Hepatocyte (in vitro differentiated cells): ENCODE data around the gene THAP4. TPM values are rescaled to one million over a fixed set of nuclear protein-coding genes. Genes with fewer than 3 reads are reported as not detected.

ENCODE experiments used
- DNase-seq: peaks from one replicate; pipeline ENCODE4 v3.0.0-alpha.2; 2016; ENCODE audit warnings: low spot score
- H2AFZ ChIP-seq: fragments of 200-600 bp; sonication (generic); 2 replicates; pipeline ENCODE4 v1.6.0; 2016; ENCODE audit warnings: antibody characterized with exemption, mild to moderate bottlenecking
- H3K27ac ChIP-seq: fragments of 200-600 bp; sonication (generic); 2 replicates; pipeline ENCODE4 v1.5.1; 2016; ENCODE audit warnings: mild to moderate bottlenecking
- H3K27me3 ChIP-seq: fragments of 200-600 bp; sonication (generic); 2 replicates; pipeline ENCODE4 v1.6.1; 2016
- H3K36me3 ChIP-seq: fragments of 200-600 bp; sonication (generic); replicated peaks from 2 replicates; pipeline ENCODE4 v1.5.1; 2016; ENCODE audit warnings: low read depth; ENCODE audit not compliant: insufficient read depth
- H3K4me1 ChIP-seq: fragments of 200-600 bp; sonication (generic); 2 replicates; pipeline ENCODE4 v1.5.1; 2016; ENCODE audit warnings: mild to moderate bottlenecking, moderate library complexity; ENCODE audit not compliant: insufficient read depth
- H3K4me2 ChIP-seq: fragments of 200-600 bp; sonication (generic); 2 replicates; pipeline ENCODE4 v1.6.0; 2016
- H3K4me3 ChIP-seq: fragments of 200-600 bp; sonication (generic); 2 replicates; pipeline ENCODE4 v1.5.1; 2016; ENCODE audit warnings: mild to moderate bottlenecking
- H3K79me2 ChIP-seq: fragments of 200-600 bp; sonication (generic); 2 replicates; pipeline ENCODE4 v1.6.0; 2017; ENCODE audit warnings: mild to moderate bottlenecking
- H3K9me2 ChIP-seq: fragments of 200-600 bp; sonication (generic); replicated peaks from 2 replicates; pipeline ENCODE4 v1.6.0; 2017; ENCODE audit warnings: mild to moderate bottlenecking; ENCODE audit not compliant: insufficient read depth
- H3K9me3 ChIP-seq: fragments of 200-600 bp; sonication (generic); 2 replicates; pipeline ENCODE4 v1.5.1; 2016; ENCODE audit warnings: low read depth, mild to moderate bottlenecking
- H4K20me1 ChIP-seq: fragments of 200-600 bp; sonication (generic); 2 replicates; pipeline ENCODE4 v1.6.0; 2016; ENCODE audit warnings: mild to moderate bottlenecking; ENCODE audit not compliant: insufficient read depth, poor library complexity, severe bottlenecking
- EZH2 ChIP-seq: fragments of 200-600 bp; sonication (generic); IDR thresholded peaks from 2 replicates; pipeline ENCODE4 v1.6.1; 2016; ENCODE audit warnings: antibody characterized with exemption, mild to moderate bottlenecking, borderline replicate concordance
- EZH2phosphoT487 ChIP-seq: fragments of 200-600 bp; sonication (generic); IDR thresholded peaks from one replicate; pipeline ENCODE4 v1.6.1; 2018; ENCODE audit warnings: antibody characterized with exemption, mild to moderate bottlenecking, low read depth, moderate library complexity; ENCODE audit not compliant: unreplicated experiment, severe bottlenecking
- WGBS: methylation state at CpG from one replicate; pipeline ENCODE4 v1.1.6; 2016; ENCODE audit warnings: low lambda C conversion rate; ENCODE audit errors: missing lambda C conversion rate; 5-methylcytosine and 5-hydroxymethylcytosine counted together
- polyA plus RNA-seq: library from polyadenylated mRNA; unstranded; fragments of >200 nt; fragmentation: Nextera tagmentation; extraction: Ambion mirVana; gene quantifications from 2 replicates; pipeline ENCODE4 v1.2.1, GENCODE V29; 2016
- total RNA-seq: library from RNA; depleted of rRNA; stranded (reverse); fragments of >200 nt; gene quantifications from 2 replicates; pipeline ENCODE4 v1.2.3, GENCODE V29; 2014
- TF ChIP-seq, protein P1 (sequence below): fragments of 200-600 bp; sonication (generic); IDR thresholded peaks from 2 replicates; pipeline ENCODE4 v1.5.1; 2016; ENCODE audit warnings: antibody characterized with exemption, mild to moderate bottlenecking; ENCODE audit not compliant: poor library complexity

Gene THAP4
- total and polyA plus RNA-seq, 2 experiments from 2014 or later: 43.2 to 58.1 TPM

DNA sequence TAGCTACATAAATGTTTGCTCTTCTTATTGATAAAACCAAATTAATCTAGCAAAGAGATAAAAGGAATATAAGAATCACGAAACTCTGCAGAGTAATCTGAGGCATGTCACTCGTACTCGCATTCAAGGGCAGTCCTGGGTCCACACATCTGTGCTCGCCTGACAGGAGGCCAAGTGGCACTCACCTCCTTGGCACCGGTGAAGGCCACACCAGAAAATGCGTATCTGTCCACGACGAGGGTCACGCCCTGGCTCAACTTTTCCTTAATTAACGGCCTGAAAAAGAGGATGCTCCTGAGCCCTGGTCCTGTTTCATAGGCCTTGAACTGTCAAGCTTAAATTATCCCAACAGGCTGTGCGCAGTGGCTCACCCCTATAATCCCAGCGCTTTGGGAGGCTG lies 43.1 kb upstream of the THAP4 start:
- WGBS: 96% methylated on average over 12 of the region's 12 CpGs
- H2AFZ ChIP-seq: no peak overlapping the region
- H3K79me2 ChIP-seq: peaks cover 13% of the 10 kb centered on the region
- H3K9me3 ChIP-seq: no peaks in the 10 kb centered on the region
- peak overlapping the region; percentile 69 for H3K27ac ChIP-seq
- no peak for DNase-seq
- TF ChIP-seq EZH2: no peak
- TF ChIP-seq, protein P1, sequence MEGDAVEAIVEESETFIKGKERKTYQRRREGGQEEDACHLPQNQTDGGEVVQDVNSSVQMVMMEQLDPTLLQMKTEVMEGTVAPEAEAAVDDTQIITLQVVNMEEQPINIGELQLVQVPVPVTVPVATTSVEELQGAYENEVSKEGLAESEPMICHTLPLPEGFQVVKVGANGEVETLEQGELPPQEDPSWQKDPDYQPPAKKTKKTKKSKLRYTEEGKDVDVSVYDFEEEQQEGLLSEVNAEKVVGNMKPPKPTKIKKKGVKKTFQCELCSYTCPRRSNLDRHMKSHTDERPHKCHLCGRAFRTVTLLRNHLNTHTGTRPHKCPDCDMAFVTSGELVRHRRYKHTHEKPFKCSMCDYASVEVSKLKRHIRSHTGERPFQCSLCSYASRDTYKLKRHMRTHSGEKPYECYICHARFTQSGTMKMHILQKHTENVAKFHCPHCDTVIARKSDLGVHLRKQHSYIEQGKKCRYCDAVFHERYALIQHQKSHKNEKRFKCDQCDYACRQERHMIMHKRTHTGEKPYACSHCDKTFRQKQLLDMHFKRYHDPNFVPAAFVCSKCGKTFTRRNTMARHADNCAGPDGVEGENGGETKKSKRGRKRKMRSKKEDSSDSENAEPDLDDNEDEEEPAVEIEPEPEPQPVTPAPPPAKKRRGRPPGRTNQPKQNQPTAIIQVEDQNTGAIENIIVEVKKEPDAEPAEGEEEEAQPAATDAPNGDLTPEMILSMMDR: no peak
- H3K4me3 ChIP-seq: no peak overlapping the region
- H3K4me1 ChIP-seq: no peaks in the 10 kb centered on the region
- H3K9me2 ChIP-seq: no peaks in the 10 kb centered on the region
- H3K36me3 ChIP-seq: no peaks in the 10 kb centered on the region
- no peaks in the 10 kb centered on the region for H4K20me1 ChIP-seq
- no peak overlapping the region for H3K4me2 ChIP-seq
- no peaks in the 10 kb centered on the region for H3K27me3 ChIP-seq

DNA sequence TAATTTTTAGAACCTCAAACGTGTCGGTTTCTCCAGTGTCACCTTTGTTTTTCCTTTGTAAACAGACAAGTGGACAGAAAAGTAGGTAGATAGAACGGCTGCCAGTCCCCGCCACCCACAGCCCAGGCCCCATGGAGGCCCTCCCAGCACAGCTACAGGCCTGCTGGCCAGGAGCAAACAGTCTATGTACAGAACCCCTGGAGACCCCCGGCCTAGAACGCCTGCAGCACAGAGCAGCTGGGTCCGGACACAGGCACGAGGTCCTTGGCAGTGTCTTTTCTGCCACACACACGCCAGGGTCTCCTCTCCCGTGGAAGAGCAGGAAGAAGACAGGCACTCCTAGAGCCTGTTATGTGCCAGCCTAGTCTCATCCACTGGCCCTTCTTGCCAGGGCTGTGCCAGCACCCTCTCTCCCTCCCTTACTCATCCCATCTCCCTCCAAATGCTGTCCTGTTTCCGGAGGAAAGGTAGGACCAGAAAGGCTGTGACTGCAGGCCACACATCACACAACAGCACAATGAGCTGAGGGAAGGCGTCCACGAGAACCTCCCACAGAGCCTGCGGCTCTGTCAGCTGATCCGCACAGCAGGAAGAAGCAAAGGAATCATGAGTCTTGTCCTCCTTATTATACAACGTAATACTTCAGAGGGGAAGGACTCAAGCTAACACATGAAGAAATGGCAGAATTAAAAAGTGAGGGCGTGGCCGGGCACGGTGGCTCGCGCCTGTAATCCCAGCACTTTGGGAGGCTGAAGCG lies 42.0 kb upstream of the THAP4 start:
- 92% methylated on average over 22 of the region's 22 CpGs for WGBS
- TF ChIP-seq, protein P1: no peak
- TF ChIP-seq EZH2: no peak
- no peak for TF ChIP-seq EZH2phosphoT487
- Histone ChIP-seq H3K36me3 (no peaks in the 10 kb centered on the region), H2AFZ (no peak overlapping the region), H3K9me2 (no peaks in the 10 kb centered on the region), H3K4me3 (no peak overlapping the region), H3K79me2 (peaks cover 5% of the 10 kb centered on the region), H3K4me1 (no peaks in the 10 kb centered on the region), H3K4me2 (no peak overlapping the region), H3K9me3 (no peaks in the 10 kb centered on the region), H3K27ac (no peak overlapping the region), H4K20me1 (no peaks in the 10 kb centered on the region), H3K27me3 (no peaks in the 10 kb centered on the region)
- no peak for DNase-seq

DNA sequence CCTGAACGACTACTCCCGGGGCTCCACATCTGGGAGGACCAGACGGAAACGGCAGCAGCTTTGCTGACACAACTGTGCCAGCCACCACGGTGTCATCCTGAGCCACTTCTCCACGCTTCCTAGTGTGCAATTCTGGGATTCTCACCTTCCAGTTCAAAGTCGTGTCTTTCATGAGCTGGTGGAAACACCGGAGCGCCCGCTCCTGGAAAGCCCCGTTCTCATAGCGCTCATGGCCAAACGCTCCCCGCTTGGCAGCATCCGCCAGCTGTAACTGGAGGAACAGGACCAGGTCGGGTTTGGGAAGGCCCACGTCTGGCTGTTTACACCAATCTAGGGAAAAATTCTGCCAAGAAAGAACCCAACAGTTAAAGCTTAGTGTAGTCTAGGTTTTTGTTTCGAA lies 41.3 kb upstream of the THAP4 start:
- Histone ChIP-seq H3K9me3 (no peaks in the 10 kb centered on the region), H3K4me2 (no peak overlapping the region), H3K4me1 (no peaks in the 10 kb centered on the region), H4K20me1 (no peaks in the 10 kb centered on the region), H3K9me2 (no peaks in the 10 kb centered on the region), H3K36me3 (no peaks in the 10 kb centered on the region), H3K79me2 (peaks cover 1% of the 10 kb centered on the region), H3K27me3 (no peaks in the 10 kb centered on the region), H2AFZ (no peak overlapping the region), H3K4me3 (no peak overlapping the region), H3K27ac (no peak overlapping the region)
- TF ChIP-seq EZH2phosphoT487: no peak
- no peak for TF ChIP-seq EZH2
- TF ChIP-seq, protein P1: no peak
- DNase-seq: no peak
- WGBS: 96% methylated on average over 18 of the region's 18 CpGs

DNA sequence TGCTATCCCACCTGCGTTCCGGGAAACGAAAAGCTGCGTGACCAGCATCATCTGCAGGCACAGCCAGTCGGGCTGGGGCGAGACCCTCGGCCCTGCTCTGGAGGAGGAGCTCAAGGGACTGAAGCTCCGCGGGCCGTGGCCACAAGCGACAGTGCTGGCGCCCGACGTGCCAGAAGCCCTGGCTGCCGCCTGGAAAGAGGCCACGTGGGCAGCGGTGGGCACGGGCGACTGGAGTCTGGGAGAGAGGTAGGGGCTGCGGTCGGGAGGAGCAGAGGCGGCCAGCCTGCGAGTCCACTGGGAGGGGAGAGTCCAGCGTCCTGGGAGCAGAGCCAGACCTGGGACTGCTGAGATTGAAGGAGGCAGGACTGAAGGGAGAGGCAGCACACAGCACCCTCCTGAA lies 40.4 kb upstream of the THAP4 start:
- no peaks in the 10 kb centered on the region for H3K9me3 ChIP-seq
- no peaks in the 10 kb centered on the region for H4K20me1 ChIP-seq
- no peaks in the 10 kb centered on the region for H3K79me2 ChIP-seq
- H3K4me1 ChIP-seq: no peaks in the 10 kb centered on the region
- no peak overlapping the region for H3K4me2 ChIP-seq
- H3K27ac ChIP-seq: no peak overlapping the region
- no peaks in the 10 kb centered on the region for H3K27me3 ChIP-seq
- no peak for TF ChIP-seq EZH2
- TF ChIP-seq EZH2phosphoT487: no peak
- TF ChIP-seq, protein P1: no peak
- H2AFZ ChIP-seq: no peak overlapping the region
- DNase-seq: peak; percentile 2
- no peak overlapping the region for H3K4me3 ChIP-seq
- no peaks in the 10 kb centered on the region for H3K9me2 ChIP-seq
- H3K36me3 ChIP-seq: no peaks in the 10 kb centered on the region
- WGBS: 97% methylated on average over 18 of the region's 24 CpGs
